HCT116 (cell line): ENCODE data around the gene CCP110. TPM values are rescaled to one million over a fixed set of nuclear protein-coding genes. Genes with fewer than 3 reads are reported as not detected.

Source experiments
- ATAC-seq: fragments of 200-7000 bp; cut with Tn5 transposase; 2 replicates; pipeline ENCODE4 v1.9.1; 2020; ENCODE audit warnings: mild to moderate bottlenecking, moderate library complexity
- BruUV-seq: library from RNA; stranded (reverse); fragments of 400-500 nt; replicated peaks from 2 replicates; lab custom pipeline; 2021; lab: Mats Ljungman, UMichigan
- CTCF ChIA-PET: fragments of 300-600 bp; sonication (Branson Sonifier 250); formaldehyde crosslinking; loops from one replicate; lab custom pipeline; 2021; ENCODE audit warnings: antibody characterized with exemption; lab: Charles Lee
- POLR2A ChIA-PET: fragments of 300-600, 350-600 bp; sonication (Branson Sonifier 250); formaldehyde crosslinking; loops from one replicate; lab custom pipeline; 2021; ENCODE audit warnings: antibody characterized with exemption; lab: Charles Lee
- RAD21 ChIA-PET, 2 experiments: fragments of 300-600 bp; sonication (Branson Sonifier 250); formaldehyde crosslinking; loops; one replicate each; lab custom pipeline; 2023; ENCODE audit warnings: low total read pairs in 2 of 2; ENCODE audit not compliant: uncharacterized antibody in 2 of 2, unreplicated experiment in 2 of 2, low non-redundant PET in 1 of 2; lab: Charles Lee
- DNase-seq: peaks from one replicate; pipeline ENCODE4 v3.0.0-alpha.2; 2010; ENCODE audit warnings: low read depth, low spot score
- H2AFZ ChIP-seq: fragments of 200-600 bp; shearing (Covaris generic), sonication (generic); 2 replicates; pipeline ENCODE4 v1.6.1; 2017; ENCODE audit warnings: low read depth, mixed run types, mixed read lengths, antibody characterized with exemption, low read length; ENCODE audit not compliant: poor library complexity, severe bottlenecking
- H3K27ac ChIP-seq: 2 replicates; pipeline ENCODE4 v1.5.1; 2012; ENCODE audit warnings: low read depth, low read length
- H3K27me3 ChIP-seq: fragments of 200-600 bp; sonication (generic); 2 replicates; pipeline ENCODE4 v1.6.1; 2016; ENCODE audit warnings: mixed run types, low read length, mixed read lengths; ENCODE audit not compliant: insufficient read depth
- H3K36me3 ChIP-seq, 2 experiments: fragments of 200-500 bp in 1 of 2; fragments of 200-600 bp in 1 of 2; sonication (Bioruptor generic) in 1 of 2; sonication (generic) in 1 of 2; 2 replicates each; pipeline versions ENCODE4 v1.5.1 to v1.6.1; 2014 to 2016; ENCODE audit warnings: low read length in 2 of 2, inconsistent platforms in 1 of 2, mixed read lengths in 1 of 2, mixed run types in 1 of 2; ENCODE audit not compliant: insufficient read depth in 2 of 2, control insufficient read depth in 1 of 2
- H3K4me1 ChIP-seq, 2 experiments: fragments of 200-600 bp in 1 of 2; sonication (generic) in 1 of 2; 2 replicates each; pipeline versions ENCODE4 v1.5.1 to v1.6.1; 2012 to 2017; ENCODE audit warnings: low read length in 2 of 2, inconsistent platforms in 1 of 2, mild to moderate bottlenecking in 1 of 2, mixed read lengths in 1 of 2, mixed run types in 1 of 2, moderate library complexity in 1 of 2; ENCODE audit not compliant: insufficient read depth in 2 of 2, control insufficient read depth in 1 of 2
- H3K4me2 ChIP-seq: fragments of 200-600 bp; sonication (generic); 2 replicates; pipeline ENCODE4 v1.6.1; 2017; ENCODE audit warnings: mixed run types, low read length, mixed read lengths
- H3K4me3 ChIP-seq, 2 experiments: fragments of 200-600 bp in 1 of 2; sonication (generic) in 1 of 2; replicated peaks in 1 of 2; 2 replicates each; pipeline ENCODE4 v1.5.1; 2011 to 2016; ENCODE audit warnings: low read length in 2 of 2, control low read depth in 1 of 2, low read depth in 1 of 2, mild to moderate bottlenecking in 1 of 2, mixed read lengths in 1 of 2, mixed run types in 1 of 2
- H3K79me2 ChIP-seq: fragments of 200-600 bp; sonication (generic); 2 replicates; pipeline ENCODE4 v1.6.1; 2017; ENCODE audit warnings: mild to moderate bottlenecking, mixed run types, low read length, moderate library complexity, mixed read lengths; ENCODE audit not compliant: insufficient read depth
- H3K9ac ChIP-seq: fragments of 200-600 bp; sonication (generic); 2 replicates; pipeline ENCODE4 v1.6.1; 2016; ENCODE audit warnings: low read length, mixed read lengths
- H3K9me2 ChIP-seq: fragments of 200-600 bp; sonication (generic), shearing (Covaris generic); 2 replicates; pipeline ENCODE4 v1.6.1; 2017; ENCODE audit warnings: mixed run types, mild to moderate bottlenecking, moderate library complexity; ENCODE audit not compliant: insufficient read depth
- H3K9me3 ChIP-seq, 2 experiments: fragments of 200-500 bp in 1 of 2; fragments of 200-600 bp in 1 of 2; sonication (Bioruptor generic) in 1 of 2; sonication (generic) in 1 of 2; 2 replicates each; pipeline ENCODE4 v1.6.1; 2014 to 2017; ENCODE audit warnings: low read length in 2 of 2, mixed read lengths in 2 of 2, inconsistent platforms in 1 of 2, low read depth in 1 of 2, mild to moderate bottlenecking in 1 of 2, mixed run types in 1 of 2, moderate library complexity in 1 of 2; ENCODE audit not compliant: control insufficient read depth in 1 of 2, insufficient read depth in 1 of 2
- H4K20me1 ChIP-seq: fragments of 200-600 bp; sonication (generic), shearing (Covaris generic); 2 replicates; pipeline ENCODE4 v1.6.1; 2017; ENCODE audit warnings: mixed run types, mild to moderate bottlenecking, moderate library complexity; ENCODE audit not compliant: insufficient read depth
- EZH2phosphoT487 ChIP-seq: fragments of 200-600 bp; IDR thresholded peaks from 2 replicates; pipeline ENCODE4 v1.6.1; 2018; ENCODE audit warnings: antibody characterized with exemption, borderline replicate concordance
- JUND ChIP-seq: IDR thresholded peaks from 2 replicates; pipeline ENCODE4 v1.6.1; 2012
- MAX ChIP-seq: IDR thresholded peaks from 2 replicates; pipeline ENCODE4 v1.6.1; 2012
- SRF ChIP-seq: IDR thresholded peaks from 2 replicates; pipeline ENCODE4 v1.6.1; 2012; ENCODE audit warnings: low read depth
- ZBTB33 ChIP-seq: IDR thresholded peaks from 2 replicates; pipeline ENCODE4 v1.6.1; 2011; ENCODE audit warnings: mild to moderate bottlenecking, low read length, moderate library complexity; ENCODE audit not compliant: insufficient replicate concordance; ENCODE audit errors: extremely low read depth
- intact Hi-C: fragments of 100-400 bp; cut with micrococcal nuclease; formaldehyde crosslinking; loops from 2 replicates; pipeline ENCODE4 v1.10.0; 2022
- total RNA-seq: library from RNA; stranded (reverse); gene quantifications from one replicate; pipeline ENCODE4 v1.2.1, GENCODE V29; 2021; ENCODE audit not compliant: unreplicated experiment
- TF ChIP-seq, protein P1 (sequence below): IDR thresholded peaks from 2 replicates; pipeline ENCODE4 v1.6.1; 2012

CCP110 gene
- total RNA-seq, 1 experiment from 2014 or later: 21.4 TPM

- TF ChIP-seq ZBTB33 (no peak), SRF (no peak), MAX (no peak)
- TF ChIP-seq, protein P1, sequence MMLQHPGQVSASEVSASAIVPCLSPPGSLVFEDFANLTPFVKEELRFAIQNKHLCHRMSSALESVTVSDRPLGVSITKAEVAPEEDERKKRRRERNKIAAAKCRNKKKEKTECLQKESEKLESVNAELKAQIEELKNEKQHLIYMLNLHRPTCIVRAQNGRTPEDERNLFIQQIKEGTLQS: no peak
These were observed 42.6 kb downstream of the CCP110 start (continued) for GRCh38 chr16:19566362-19566761.

GRCh38 chr16:19567560-19567959 is 43.8 kb downstream of the CCP110 start:
- Histone ChIP-seq H2AFZ (no peak overlapping the region), H3K9me3 (no peaks in the 10 kb centered on the region), H3K79me2 (no peaks in the 10 kb centered on the region), H3K9ac (no peak overlapping the region), H4K20me1 (no peaks in the 10 kb centered on the region), H3K27ac (no peak overlapping the region), H3K36me3 (no peaks in the 10 kb centered on the region), H3K4me2 (no peak overlapping the region), H3K4me1 (no peaks in the 10 kb centered on the region), H3K27me3 (no peaks in the 10 kb centered on the region), H3K4me3 (no peak overlapping the region), H3K9me2 (no peaks in the 10 kb centered on the region)
- no peak for ATAC-seq
- no peak for DNase-seq
- intact Hi-C loops: no loop called here
- RAD21 ChIA-PET: no interaction called here
- no TSS peak for BruUV-seq
- CTCF ChIA-PET: interaction anchor here (2.7 kb wide), 1 partner anchor 16 kb away, joined by 11 read pairs; no protein-coding TSS in a partner anchor
- TF ChIP-seq JUND (no peak), EZH2phosphoT487 (no peak)
- POLR2A ChIA-PET: interaction anchor here (0.7 kb wide), 1 partner anchor 8 kb away, joined by 3 read pairs; no protein-coding TSS in a partner anchor
